Measurements from ENCODE around the gene ADD3. TPM values are rescaled to one million over a fixed set of nuclear protein-coding genes. Genes with fewer than 3 reads are reported as not detected.

The ADD3 gene
- total and polyA plus RNA-seq, 2 donors from 2014 or later, result 56.9 to 79.2 TPM

- TF ChIP-seq, protein P1, sequence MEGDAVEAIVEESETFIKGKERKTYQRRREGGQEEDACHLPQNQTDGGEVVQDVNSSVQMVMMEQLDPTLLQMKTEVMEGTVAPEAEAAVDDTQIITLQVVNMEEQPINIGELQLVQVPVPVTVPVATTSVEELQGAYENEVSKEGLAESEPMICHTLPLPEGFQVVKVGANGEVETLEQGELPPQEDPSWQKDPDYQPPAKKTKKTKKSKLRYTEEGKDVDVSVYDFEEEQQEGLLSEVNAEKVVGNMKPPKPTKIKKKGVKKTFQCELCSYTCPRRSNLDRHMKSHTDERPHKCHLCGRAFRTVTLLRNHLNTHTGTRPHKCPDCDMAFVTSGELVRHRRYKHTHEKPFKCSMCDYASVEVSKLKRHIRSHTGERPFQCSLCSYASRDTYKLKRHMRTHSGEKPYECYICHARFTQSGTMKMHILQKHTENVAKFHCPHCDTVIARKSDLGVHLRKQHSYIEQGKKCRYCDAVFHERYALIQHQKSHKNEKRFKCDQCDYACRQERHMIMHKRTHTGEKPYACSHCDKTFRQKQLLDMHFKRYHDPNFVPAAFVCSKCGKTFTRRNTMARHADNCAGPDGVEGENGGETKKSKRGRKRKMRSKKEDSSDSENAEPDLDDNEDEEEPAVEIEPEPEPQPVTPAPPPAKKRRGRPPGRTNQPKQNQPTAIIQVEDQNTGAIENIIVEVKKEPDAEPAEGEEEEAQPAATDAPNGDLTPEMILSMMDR (IDR thresholded peaks at IDR 0.05; ENCODE audit: borderline replicate concordance, extremely low read depth, insufficient read depth), result no peak
- H3K4me1 ChIP-seq (ENCODE audit: control insufficient read depth in 2 of 3, insufficient read depth in 2 of 3, low read depth in 1 of 3, low read length in 3 of 3), result peaks cover 0 to 28% (median 17%) of the 10 kb centered on the region in 3 donors
These were observed 34.4 kb upstream of the ADD3 start for GRCh38 chr10:109973326-109973829.

DNA sequence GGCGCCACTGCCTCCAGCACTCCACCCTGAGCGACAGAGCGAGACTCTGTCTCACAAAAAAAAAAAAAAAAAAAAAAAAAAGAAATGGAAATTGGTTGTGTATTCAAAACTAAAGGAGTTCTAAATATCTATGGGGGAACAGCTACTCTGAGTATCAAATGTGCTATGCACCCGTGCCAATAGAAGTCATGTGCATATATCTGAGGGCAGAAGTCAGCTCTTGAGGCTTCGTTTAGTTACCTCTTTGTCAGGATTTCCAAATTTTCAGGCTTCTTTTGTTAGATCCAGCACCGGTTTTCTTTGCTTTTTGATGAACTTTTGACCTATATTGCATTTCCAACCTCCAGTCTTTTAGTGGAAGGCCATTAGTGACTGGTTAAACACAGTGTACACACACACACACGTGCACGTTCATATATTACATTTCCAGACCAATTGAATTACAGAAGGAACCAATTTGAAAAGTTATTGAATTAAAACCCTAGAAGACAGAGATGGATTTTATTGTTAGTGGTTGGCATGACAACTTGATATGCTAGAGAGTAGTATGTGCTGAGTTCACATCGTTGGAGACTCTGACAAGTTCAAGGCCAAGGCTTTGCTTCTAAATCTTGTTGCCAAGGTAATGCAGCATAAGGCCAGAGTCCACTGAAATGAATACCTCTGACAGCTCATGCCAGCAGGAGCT lies 33.1 kb upstream of the ADD3 start:
- TF ChIP-seq, protein P1 (IDR thresholded peaks at IDR 0.05; ENCODE audit: borderline replicate concordance, extremely low read depth, insufficient read depth), result no peak

More at GRCh38 chr10:109973326-109973829, 34.4 kb upstream of the ADD3 start:
- no peak overlapping the region for H3K4me3 ChIP-seq (ENCODE audit: low read length in 3 of 3)
- intact Hi-C loops (cut with DNase I), result no loop called here
- H3K27me3 ChIP-seq (ENCODE audit: control insufficient read depth, insufficient read depth, low read length), result no peaks in the 10 kb centered on the region
- FAIRE-seq (no peak), DNase-seq (no peak)
- H3K27ac ChIP-seq (ENCODE audit: low read depth in 2 of 2, low read length in 2 of 2), result no peak overlapping the region
- no peaks in the 10 kb centered on the region for H3K9me3 ChIP-seq (ENCODE audit: control insufficient read depth in 2 of 3, insufficient read depth in 1 of 3, low read length in 3 of 3)
- H3K36me3 ChIP-seq (ENCODE audit: control insufficient read depth in 2 of 3, insufficient read depth in 3 of 3, low read length in 3 of 3), result no peaks in the 10 kb centered on the region
- no peak overlapping the region for H3K9ac ChIP-seq (ENCODE audit: low read length in 3 of 3)

DNA sequence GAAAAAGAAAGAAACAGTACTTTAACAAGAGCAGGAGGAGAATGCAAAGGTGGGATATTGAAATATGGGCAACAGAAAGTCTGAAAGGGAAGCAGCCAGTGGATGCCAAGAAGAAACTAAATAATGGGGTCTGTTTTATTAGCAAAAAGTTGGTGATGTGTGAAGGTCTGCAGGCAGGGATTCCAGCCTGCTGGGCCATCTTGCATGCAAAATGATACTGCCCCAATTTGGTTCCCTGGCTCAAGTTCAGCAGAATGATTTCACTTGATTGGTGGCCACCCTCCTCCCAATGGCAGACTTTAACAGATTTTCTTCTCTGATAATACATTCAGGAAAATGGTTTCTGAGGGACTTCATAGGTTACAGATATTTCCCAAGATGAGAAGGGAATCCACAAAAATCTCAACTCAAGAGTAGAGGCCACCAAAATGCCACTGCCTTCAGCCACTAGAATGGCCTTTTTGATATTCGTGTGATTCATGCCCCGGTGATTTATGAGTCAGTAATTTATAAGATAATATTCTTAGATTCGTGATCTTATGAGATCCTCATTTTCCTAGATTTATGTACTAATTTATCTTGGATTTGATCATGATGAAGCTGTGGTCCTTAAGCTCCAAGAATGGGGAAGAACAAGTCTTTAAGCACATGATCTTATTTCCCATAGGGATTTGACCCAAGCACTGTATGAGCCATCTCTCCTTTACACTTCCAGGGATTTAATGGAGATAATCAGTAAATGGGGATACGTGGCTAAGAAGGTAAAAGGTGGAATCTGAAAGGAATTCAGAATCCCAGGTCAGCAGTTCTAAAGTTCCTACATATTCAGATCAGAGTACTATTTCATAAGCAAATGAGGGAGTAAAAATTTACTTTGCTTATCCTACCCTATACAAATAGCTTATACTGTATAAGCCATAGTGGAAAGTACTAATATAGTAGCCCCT lies 32.3 kb upstream of the ADD3 start:
- Histone ChIP-seq H3K9me3 (ENCODE audit: control insufficient read depth in 2 of 3, insufficient read depth in 1 of 3, low read length in 3 of 3) (no peaks in the 10 kb centered on the region), H3K27me3 (ENCODE audit: control insufficient read depth, insufficient read depth, low read length) (no peaks in the 10 kb centered on the region), H3K27ac (ENCODE audit: low read depth in 2 of 2, low read length in 2 of 2) (peak overlapping the region in 1 of 2 donors; percentile 39), H3K4me1 (ENCODE audit: control insufficient read depth in 2 of 3, insufficient read depth in 2 of 3, low read depth in 1 of 3, low read length in 3 of 3) (peaks cover 0 to 28% (median 14%) of the 10 kb centered on the region in 3 donors), H3K4me3 (ENCODE audit: low read length in 3 of 3) (no peak overlapping the region), H3K36me3 (ENCODE audit: control insufficient read depth in 2 of 3, insufficient read depth in 3 of 3, low read length in 3 of 3) (no peaks in the 10 kb centered on the region), H3K9ac (ENCODE audit: low read length in 3 of 3) (no peak overlapping the region)
- intact Hi-C loops (cut with DNase I), result no loop called here
- TF ChIP-seq, protein P1 (IDR thresholded peaks at IDR 0.05; ENCODE audit: borderline replicate concordance, extremely low read depth, insufficient read depth), result no peak
- DNase-seq (peak in 1 of 5 donors; percentile 70), FAIRE-seq (no peak)

More for the DNA sequence above, 33.1 kb upstream of the ADD3 start:
- Histone ChIP-seq H3K27ac (ENCODE audit: low read depth in 2 of 2, low read length in 2 of 2) (peak overlapping the region in 1 of 2 donors; percentile 14), H3K9me3 (ENCODE audit: control insufficient read depth in 2 of 3, insufficient read depth in 1 of 3, low read length in 3 of 3) (no peaks in the 10 kb centered on the region), H3K36me3 (ENCODE audit: control insufficient read depth in 2 of 3, insufficient read depth in 3 of 3, low read length in 3 of 3) (no peaks in the 10 kb centered on the region), H3K27me3 (ENCODE audit: control insufficient read depth, insufficient read depth, low read length) (no peaks in the 10 kb centered on the region), H3K4me1 (ENCODE audit: control insufficient read depth in 2 of 3, insufficient read depth in 2 of 3, low read depth in 1 of 3, low read length in 3 of 3) (peaks cover 0 to 28% (median 15%) of the 10 kb centered on the region in 3 donors), H3K4me3 (ENCODE audit: low read length in 3 of 3) (no peak overlapping the region), H3K9ac (ENCODE audit: low read length in 3 of 3) (no peak overlapping the region)
- peak in 3 of 5 donors; percentile 55 to 86 (median 80) for DNase-seq
- intact Hi-C loops (cut with DNase I), result no loop called here
- no peak for FAIRE-seq
